DOHH2 (cell line): ENCODE results near the gene TNN.

Experiments
- EZH2phosphoT487 ChIP-seq: fragments of 200-600 bp; sonication (generic); IDR thresholded peaks from 2 replicates; pipeline ENCODE4 v1.6.1; 2017; ENCODE audit warnings: borderline replicate concordance, mild to moderate bottlenecking, antibody characterized with exemption, low read length, moderate library complexity, mixed read lengths
- TF ChIP-seq, protein P1 (sequence below): fragments of 200-600 bp; sonication (generic); IDR thresholded peaks from one replicate; pipeline ENCODE4 v1.5.1; 2014; ENCODE audit warnings: antibody characterized with exemption, mild to moderate bottlenecking, low read depth, low read length; ENCODE audit not compliant: poor library complexity, severe bottlenecking

DNA sequence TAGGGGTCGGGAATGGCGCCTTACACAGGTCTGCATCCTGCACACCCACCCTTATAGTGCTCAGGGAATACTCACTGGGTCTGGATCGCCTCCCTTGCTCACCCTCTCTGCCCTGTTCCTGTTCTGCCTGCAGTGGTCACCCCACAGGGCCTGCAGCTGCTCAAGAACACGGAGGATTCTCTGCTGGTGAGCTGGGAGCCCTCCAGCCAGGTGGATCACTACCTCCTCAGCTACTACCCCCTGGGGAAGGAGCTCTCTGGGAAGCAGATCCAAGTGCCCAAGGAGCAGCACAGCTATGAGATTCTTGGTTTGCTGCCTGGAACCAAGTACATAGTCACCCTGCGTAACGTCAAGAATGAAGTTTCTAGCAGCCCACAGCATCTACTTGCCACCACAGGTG lies 12.4 kb downstream of the TNN start:
- TF ChIP-seq, protein P1, sequence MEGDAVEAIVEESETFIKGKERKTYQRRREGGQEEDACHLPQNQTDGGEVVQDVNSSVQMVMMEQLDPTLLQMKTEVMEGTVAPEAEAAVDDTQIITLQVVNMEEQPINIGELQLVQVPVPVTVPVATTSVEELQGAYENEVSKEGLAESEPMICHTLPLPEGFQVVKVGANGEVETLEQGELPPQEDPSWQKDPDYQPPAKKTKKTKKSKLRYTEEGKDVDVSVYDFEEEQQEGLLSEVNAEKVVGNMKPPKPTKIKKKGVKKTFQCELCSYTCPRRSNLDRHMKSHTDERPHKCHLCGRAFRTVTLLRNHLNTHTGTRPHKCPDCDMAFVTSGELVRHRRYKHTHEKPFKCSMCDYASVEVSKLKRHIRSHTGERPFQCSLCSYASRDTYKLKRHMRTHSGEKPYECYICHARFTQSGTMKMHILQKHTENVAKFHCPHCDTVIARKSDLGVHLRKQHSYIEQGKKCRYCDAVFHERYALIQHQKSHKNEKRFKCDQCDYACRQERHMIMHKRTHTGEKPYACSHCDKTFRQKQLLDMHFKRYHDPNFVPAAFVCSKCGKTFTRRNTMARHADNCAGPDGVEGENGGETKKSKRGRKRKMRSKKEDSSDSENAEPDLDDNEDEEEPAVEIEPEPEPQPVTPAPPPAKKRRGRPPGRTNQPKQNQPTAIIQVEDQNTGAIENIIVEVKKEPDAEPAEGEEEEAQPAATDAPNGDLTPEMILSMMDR: no peak
- no peak for TF ChIP-seq EZH2phosphoT487
